Keratinocyte (primary cell): Measurements from ENCODE around the gene HID1. TPM values are rescaled to one million over a fixed set of nuclear protein-coding genes. Genes with fewer than 3 reads are reported as not detected.

ENCODE experiments used
- DNase-seq: peaks from one replicate; pipeline ENCODE4 v3.0.0-alpha.2; 2011; ENCODE audit warnings: low read depth, missing footprints, low spot score
- FAIRE-seq: peaks from 2 replicates; lab custom pipeline; 2011; peaks lifted over from hg19 to GRCh38; lab: Jason Lieb, UNC
- H2AFZ ChIP-seq: 2 replicates; pipeline ENCODE4 v1.6.0; 2012; ENCODE audit warnings: low read length, control low read depth, inconsistent platforms; ENCODE audit not compliant: control insufficient read depth
- H3K27ac ChIP-seq: 2 replicates; pipeline ENCODE4 v1.5.1; 2011; ENCODE audit warnings: low read length; ENCODE audit not compliant: control insufficient read depth, insufficient read depth
- H3K27me3 ChIP-seq: 3 replicates; pipeline ENCODE4 v1.6.0; 2011; ENCODE audit warnings: low read length; ENCODE audit not compliant: control insufficient read depth, insufficient read depth; ENCODE audit errors: extremely low read depth
- H3K36me3 ChIP-seq, 2 experiments: 2 replicates in 1 of 2; 3 replicates in 1 of 2; pipeline ENCODE4 v1.5.1; 2011; ENCODE audit warnings: low read length in 2 of 2, mild to moderate bottlenecking in 1 of 2; ENCODE audit not compliant: control insufficient read depth in 2 of 2, insufficient read depth in 2 of 2; ENCODE audit errors: extremely low read depth in 1 of 2
- H3K4me1 ChIP-seq: 3 replicates; pipeline ENCODE4 v1.5.1; 2011; ENCODE audit warnings: low read length; ENCODE audit not compliant: control insufficient read depth, insufficient read depth; ENCODE audit errors: extremely low read depth
- H3K4me2 ChIP-seq: 3 replicates; pipeline ENCODE4 v1.6.0; 2011; ENCODE audit warnings: low read depth, low read length; ENCODE audit not compliant: control insufficient read depth, insufficient read depth; ENCODE audit errors: extremely low read depth
- H3K4me3 ChIP-seq, 3 experiments: fragments of 200-600 bp in 1 of 3; sonication (generic) in 1 of 3; 2 replicates in 2 of 3; 3 replicates in 1 of 3; pipeline ENCODE4 v1.5.1; 2011 to 2016; ENCODE audit warnings: low read length in 3 of 3, mild to moderate bottlenecking in 3 of 3, control low read depth in 2 of 3, inconsistent platforms in 1 of 3, low read depth in 1 of 3, mixed read lengths in 1 of 3, mixed run types in 1 of 3, moderate library complexity in 1 of 3; ENCODE audit not compliant: control insufficient read depth in 2 of 3, insufficient read depth in 2 of 3; ENCODE audit errors: extremely low read depth in 1 of 3
- H3K79me2 ChIP-seq: 2 replicates; pipeline ENCODE4 v1.6.0; 2012; ENCODE audit warnings: low read length; ENCODE audit not compliant: control insufficient read depth, insufficient read depth
- H3K9ac ChIP-seq: 3 replicates; pipeline ENCODE4 v1.6.0; 2011; ENCODE audit warnings: low read length; ENCODE audit not compliant: control insufficient read depth, insufficient read depth; ENCODE audit errors: extremely low read depth
- H3K9me1 ChIP-seq: 3 replicates; pipeline ENCODE4 v1.6.0; 2011; ENCODE audit warnings: low read length; ENCODE audit not compliant: control insufficient read depth, insufficient read depth; ENCODE audit errors: extremely low read depth
- H3K9me3 ChIP-seq: 2 replicates; pipeline ENCODE4 v1.5.1; 2012; ENCODE audit warnings: low read depth, low read length; ENCODE audit not compliant: control insufficient read depth
- H4K20me1 ChIP-seq: 3 replicates; pipeline ENCODE4 v1.6.0; 2011; ENCODE audit warnings: low read length; ENCODE audit not compliant: control insufficient read depth, insufficient read depth; ENCODE audit errors: extremely low read depth
- CTCF ChIP-seq, 3 experiments: IDR thresholded peaks in 1 of 3; conservative IDR thresholded peaks in 1 of 3; optimal IDR thresholded peaks in 1 of 3; 2 replicates in 2 of 3; 3 replicates in 1 of 3; pipeline versions ENCODE3 to v1.5.1; 2011; ENCODE audit warnings: low read length in 3 of 3, mild to moderate bottlenecking in 3 of 3, moderate library complexity in 2 of 3, control low read depth in 1 of 3, inconsistent platforms in 1 of 3; ENCODE audit not compliant: insufficient read depth in 2 of 3; ENCODE audit errors: extremely low read depth in 1 of 3
- EZH2 ChIP-seq: IDR thresholded peaks from one replicate; pipeline ENCODE4 v1.6.1; 2012; ENCODE audit warnings: inconsistent platforms, mild to moderate bottlenecking, low read length, moderate library complexity
- dilution Hi-C: fragments of 300-500 bp; cut with MboI; formaldehyde crosslinking; loops from one replicate; pipeline ENCODE4 v1.7.0; 2020; ENCODE audit warnings: low sequenced_read_pairs; ENCODE audit not compliant: extremely low pct_ligation_motif_present
- polyA plus RNA-seq, 5 experiments: library from polyadenylated mRNA; depleted of rRNA in 3 of 5; stranded (reverse) in 3 of 5; stranded (forward) in 1 of 5; unstranded in 1 of 5; fragments of >200 nt; gene quantifications; 1 replicate in 1 of 5; 2 replicates in 3 of 5; 3 replicates in 1 of 5; pipeline versions ENCODE4 v1.2.1 to v1.2.3, GENCODE V29; 2011 to 2012; ENCODE audit warnings: missing spikeins in 2 of 5, low read depth in 1 of 5, low replicate concordance in 1 of 5

Gene HID1
- polyA plus RNA-seq, 1 donor (not counting 4 experiments of a cell fraction or from before 2014, with no cell fraction given) = 0.33 TPM

GRCh38 chr17:74968361-74968780, 4.2 kb downstream of the HID1 start:
- no peak overlapping the region for H2AFZ ChIP-seq
- no peaks in the 10 kb centered on the region for H3K9me1 ChIP-seq
- no peak overlapping the region for H3K27ac ChIP-seq
- H3K9me3 ChIP-seq = no peaks in the 10 kb centered on the region
- no peak overlapping the region for H3K4me2 ChIP-seq
- no peaks in the 10 kb centered on the region for H4K20me1 ChIP-seq
- H3K9ac ChIP-seq = no peak overlapping the region
- no peaks in the 10 kb centered on the region for H3K36me3 ChIP-seq
- no peak for FAIRE-seq
- H3K4me1 ChIP-seq = peaks cover 14% of the 10 kb centered on the region
- DNase-seq = no peak
- no peak overlapping the region for H3K4me3 ChIP-seq
- no peaks in the 10 kb centered on the region for H3K79me2 ChIP-seq
- peaks cover 26% of the 10 kb centered on the region for H3K27me3 ChIP-seq
- TF ChIP-seq CTCF (optimal IDR thresholded peaks at IDR 0.05 in 1 of 3, IDR thresholded peaks at IDR 0.05 in 1 of 3, conservative IDR thresholded peaks at IDR 0.05 in 1 of 3; ENCODE audit: extremely low read depth in 1 of 3, insufficient read depth in 2 of 3, low read length in 3 of 3) (no peak), EZH2 (no peak)
- dilution Hi-C loops = no loop called here

GRCh38 chr17:74964988-74965622, 7.5 kb downstream of the HID1 start:
- Histone ChIP-seq H3K79me2 (no peaks in the 10 kb centered on the region), H3K4me2 (no peak overlapping the region), H3K4me3 (no peak overlapping the region), H2AFZ (no peak overlapping the region), H3K9me1 (no peaks in the 10 kb centered on the region), H3K9me3 (no peaks in the 10 kb centered on the region), H4K20me1 (no peaks in the 10 kb centered on the region), H3K27me3 (no peaks in the 10 kb centered on the region), H3K36me3 (no peaks in the 10 kb centered on the region), H3K9ac (no peak overlapping the region), H3K27ac (no peak overlapping the region), H3K4me1 (peaks cover 17% of the 10 kb centered on the region)
- DNase-seq = no peak
- TF ChIP-seq CTCF (optimal IDR thresholded peaks at IDR 0.05 in 1 of 3, IDR thresholded peaks at IDR 0.05 in 1 of 3, conservative IDR thresholded peaks at IDR 0.05 in 1 of 3; ENCODE audit: extremely low read depth in 1 of 3, insufficient read depth in 2 of 3, low read length in 3 of 3) (no peak), EZH2 (no peak)
- dilution Hi-C loops = no loop called here
- peak; percentile 17 for FAIRE-seq
